Neural progenitor cell (in vitro differentiated cells): Measurements from ENCODE around the gene GABBR2.

Source experiments
- CTCF ChIP-seq: fragments of 200-600 bp; sonication (generic); IDR thresholded peaks from 2 replicates; pipeline ENCODE4 v1.5.1; 2017; ENCODE audit warnings: antibody characterized with exemption, mild to moderate bottlenecking
- EZH2 ChIP-seq: fragments of 200-600 bp; sonication (generic); IDR thresholded peaks from 2 replicates; pipeline ENCODE4 v1.6.1; 2017; ENCODE audit warnings: antibody characterized with exemption, mild to moderate bottlenecking, moderate library complexity

DNA sequence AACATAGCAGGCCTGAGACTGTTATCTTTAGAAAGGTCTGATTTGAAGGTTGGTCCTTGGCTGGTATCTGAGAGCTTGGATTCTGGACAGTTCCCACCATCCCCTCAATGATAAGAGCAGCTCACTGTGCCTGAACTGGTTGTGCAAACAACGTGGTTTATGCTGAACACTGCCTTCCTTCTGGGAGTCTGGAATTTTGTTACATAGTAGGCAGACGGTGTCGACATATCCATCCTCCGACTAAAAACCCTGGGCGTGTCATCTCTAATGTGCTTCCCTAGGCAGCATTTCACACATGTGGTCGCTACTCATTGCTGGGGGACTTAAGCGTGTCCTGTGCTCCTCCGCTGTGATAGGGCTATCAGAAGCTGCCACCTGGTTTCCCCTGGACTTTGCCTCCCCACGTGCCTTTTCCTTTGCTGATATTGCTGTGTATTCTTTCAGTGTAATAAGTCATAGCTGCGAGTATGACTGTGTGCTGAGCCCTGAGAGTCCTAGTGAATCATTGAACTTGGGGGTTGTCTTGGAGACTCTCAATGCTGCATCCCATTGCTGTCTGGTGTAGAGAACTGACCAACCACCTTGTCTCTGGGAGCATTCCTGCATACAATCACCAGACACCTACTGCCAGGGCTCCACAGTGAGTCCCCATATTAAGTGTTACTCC lies 334.2 kb downstream of the GABBR2 start:
- no peak for TF ChIP-seq CTCF
- TF ChIP-seq EZH2: no peak
